OCI-LY3 (cell line): Measurements from ENCODE around the gene F10.

Experiments
- EZH2phosphoT487 ChIP-seq: fragments of 200-600 bp; shearing (Covaris generic); IDR thresholded peaks from 2 replicates; pipeline ENCODE4 v1.6.1; 2018; ENCODE audit warnings: antibody characterized with exemption, mixed run types, low read depth
- TF ChIP-seq, protein P1 (sequence below): fragments of 200-600, 300-600 bp; sonication (generic); IDR thresholded peaks from 2 replicates; pipeline ENCODE4 v1.5.1; 2014; ENCODE audit warnings: antibody characterized with exemption, low read length, low read depth

DNA sequence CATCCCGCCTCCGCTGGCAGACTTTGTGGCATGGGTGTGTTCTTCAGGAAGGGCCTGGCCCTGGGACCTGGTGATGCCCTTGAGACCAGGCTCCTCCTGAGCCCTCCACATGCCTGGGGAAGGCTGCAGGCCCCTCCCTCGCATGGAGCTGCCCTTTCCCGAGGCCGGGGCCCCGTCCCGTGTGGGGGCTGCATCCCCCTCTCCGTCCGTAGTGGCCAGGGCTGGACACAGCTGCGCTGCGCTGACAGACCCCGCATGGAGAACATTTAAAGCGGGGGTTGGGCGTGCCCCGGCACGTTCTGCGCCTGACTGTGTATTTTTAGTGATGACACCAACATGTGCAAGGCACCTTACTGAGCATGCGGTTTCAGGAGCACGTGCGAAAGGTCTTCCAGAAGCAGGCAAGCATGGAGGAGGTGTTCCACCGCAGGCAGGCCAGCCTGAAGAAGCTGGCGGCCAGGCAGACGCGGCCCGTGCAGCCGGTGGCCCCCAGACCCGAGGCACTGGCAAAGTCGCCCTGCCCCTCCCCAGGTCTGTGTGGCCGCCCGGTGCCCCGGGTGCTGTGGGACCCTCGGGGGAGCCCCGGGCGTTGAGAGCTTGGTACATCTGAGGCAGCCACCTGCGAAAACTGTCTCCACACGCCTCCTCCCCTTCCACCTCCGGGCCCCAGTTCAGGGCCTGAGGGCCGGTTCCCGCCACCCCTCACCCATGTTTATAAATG lies 45.8 kb upstream of the F10 start:
- TF ChIP-seq, protein P1, sequence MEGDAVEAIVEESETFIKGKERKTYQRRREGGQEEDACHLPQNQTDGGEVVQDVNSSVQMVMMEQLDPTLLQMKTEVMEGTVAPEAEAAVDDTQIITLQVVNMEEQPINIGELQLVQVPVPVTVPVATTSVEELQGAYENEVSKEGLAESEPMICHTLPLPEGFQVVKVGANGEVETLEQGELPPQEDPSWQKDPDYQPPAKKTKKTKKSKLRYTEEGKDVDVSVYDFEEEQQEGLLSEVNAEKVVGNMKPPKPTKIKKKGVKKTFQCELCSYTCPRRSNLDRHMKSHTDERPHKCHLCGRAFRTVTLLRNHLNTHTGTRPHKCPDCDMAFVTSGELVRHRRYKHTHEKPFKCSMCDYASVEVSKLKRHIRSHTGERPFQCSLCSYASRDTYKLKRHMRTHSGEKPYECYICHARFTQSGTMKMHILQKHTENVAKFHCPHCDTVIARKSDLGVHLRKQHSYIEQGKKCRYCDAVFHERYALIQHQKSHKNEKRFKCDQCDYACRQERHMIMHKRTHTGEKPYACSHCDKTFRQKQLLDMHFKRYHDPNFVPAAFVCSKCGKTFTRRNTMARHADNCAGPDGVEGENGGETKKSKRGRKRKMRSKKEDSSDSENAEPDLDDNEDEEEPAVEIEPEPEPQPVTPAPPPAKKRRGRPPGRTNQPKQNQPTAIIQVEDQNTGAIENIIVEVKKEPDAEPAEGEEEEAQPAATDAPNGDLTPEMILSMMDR, result no peak
- no peak for TF ChIP-seq EZH2phosphoT487
